ENCODE data around the gene EFEMP2.

EFEMP2 gene

DNA sequence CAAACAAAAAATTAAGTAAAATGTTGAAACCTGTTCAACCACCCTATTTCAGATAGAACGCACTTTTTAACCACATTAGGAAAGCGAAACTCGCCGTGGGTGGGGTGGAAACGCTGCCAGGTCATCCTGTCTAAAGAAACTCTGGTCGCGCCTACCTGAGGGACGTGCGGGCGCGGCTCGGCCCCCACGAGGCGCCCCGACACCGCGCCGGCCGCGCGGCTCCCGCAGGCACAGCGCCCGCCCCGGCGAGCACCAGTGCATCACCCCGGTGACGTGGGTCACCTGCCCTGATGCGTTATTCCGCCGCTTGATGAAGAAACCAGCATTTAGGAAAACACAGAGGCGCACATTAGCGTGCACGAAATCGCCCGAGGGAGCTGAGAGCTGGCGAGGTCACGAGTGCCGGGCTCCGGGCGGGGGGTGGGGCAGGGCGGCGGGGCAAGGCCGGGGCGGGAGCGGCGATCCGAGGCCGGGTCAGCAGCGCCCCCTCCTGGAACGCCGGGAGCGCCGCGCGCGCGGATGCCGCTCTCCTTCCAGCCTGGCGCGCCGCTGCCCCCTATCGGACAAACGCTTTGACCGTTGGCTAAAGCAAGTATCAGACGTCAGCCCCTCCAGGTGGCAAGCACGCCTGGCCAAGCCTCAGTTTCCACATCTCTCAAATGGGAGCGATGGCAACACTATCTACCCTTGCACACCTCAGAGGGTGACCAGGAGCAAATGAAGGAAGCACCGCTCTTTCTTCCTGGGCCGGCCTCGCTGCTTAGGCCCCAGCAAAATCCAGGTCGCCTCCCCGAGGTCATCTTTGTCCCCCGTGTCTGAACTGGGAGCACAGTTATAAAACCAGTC lies 54.5 kb downstream of the EFEMP2 start:
- peak; percentile 75 to 82 for DNase-seq

DNA sequence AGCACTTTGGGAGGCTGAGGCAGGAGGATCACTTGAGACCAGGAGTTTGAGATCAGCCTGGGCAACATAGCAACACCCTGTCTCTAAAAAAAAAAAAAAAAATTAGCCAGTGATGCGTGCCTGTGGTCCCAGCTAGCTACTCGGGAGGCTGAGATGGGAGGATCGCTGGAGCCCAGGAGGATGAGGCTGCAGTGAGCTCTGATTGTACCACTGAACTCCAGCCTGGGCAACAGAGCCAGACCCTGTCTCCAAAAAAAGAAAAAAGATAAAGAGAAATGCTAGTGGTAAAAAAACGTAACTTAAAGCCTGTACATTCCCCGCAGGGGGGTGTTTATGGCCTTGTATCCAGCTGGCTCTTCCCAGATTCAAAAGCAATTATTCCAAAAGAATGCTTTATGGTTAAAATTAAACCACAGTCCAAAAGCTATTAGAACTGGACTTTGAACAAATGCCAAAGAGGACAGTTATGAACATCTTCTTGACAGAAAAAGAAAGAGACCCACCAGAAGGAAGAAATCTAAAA lies 55.2 kb downstream of the EFEMP2 start:
- DNase-seq: no peak

GRCh38 chr11:65816696-65817095 lies 55.9 kb downstream of the EFEMP2 start:
- no peak for DNase-seq

Data from AML-193 (cell line).